ENCODE results near the gene POU4F1. TPM values are rescaled to one million over a fixed set of nuclear protein-coding genes. Genes with fewer than 3 reads are reported as not detected.

Gene POU4F1
- total and polyA plus RNA-seq, 7 donors, result 0.07 TPM; not detected in 6

DNA sequence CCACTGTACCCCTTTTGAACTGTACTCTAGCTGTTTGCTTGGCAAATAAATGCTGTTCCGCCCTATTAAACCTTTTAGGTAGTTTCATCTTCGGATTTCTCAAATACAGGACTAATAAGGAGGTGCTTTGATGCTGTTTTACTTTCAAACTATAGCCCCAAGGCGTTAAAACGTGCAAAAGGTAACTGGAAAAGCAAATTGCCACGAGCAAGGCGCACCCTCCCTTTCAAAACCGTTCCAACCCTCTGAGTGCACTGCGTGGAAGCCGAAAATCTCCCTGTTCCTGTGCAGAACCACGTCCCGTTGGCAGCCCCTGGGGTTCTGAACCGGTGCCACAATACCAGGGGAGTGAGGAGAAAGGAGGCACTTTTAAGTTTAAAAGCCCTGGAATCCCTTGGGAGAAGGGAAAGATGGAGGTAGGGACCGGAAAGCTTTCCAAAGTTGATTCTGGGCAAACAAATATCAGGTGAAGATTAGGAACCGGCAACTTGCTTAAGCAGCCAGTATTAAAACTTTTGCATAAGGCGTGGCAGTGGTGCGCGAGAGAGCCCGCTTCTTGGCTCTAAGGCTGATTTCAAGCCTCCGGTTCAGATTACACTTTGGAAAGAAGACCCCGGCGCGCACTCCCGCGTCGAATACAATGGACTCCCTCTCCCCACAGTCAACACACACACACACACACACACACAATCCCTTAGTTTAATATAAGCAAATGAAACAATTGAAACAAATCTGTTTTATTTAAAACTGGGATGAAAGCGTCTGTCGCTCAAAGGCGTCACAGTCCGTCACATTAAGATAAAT is 9.5 kb downstream of the POU4F1 start:
- H3K4me1 ChIP-seq, result peaks cover 0 to 22% (median 15%) of the 10 kb centered on the region in 4 donors
- H3K27me3 ChIP-seq, result peaks cover 54 to 100% (median 94%) of the 10 kb centered on the region in 3 donors
- no peak overlapping the region for H3K27ac ChIP-seq
- TF ChIP-seq EP300 (IDR thresholded peaks at IDR 0.05), result no peak
- TF ChIP-seq POLR2A (IDR thresholded peaks at IDR 0.05), result no peak
- no peak for TF ChIP-seq POLR2AphosphoS5 (IDR thresholded peaks at IDR 0.05)
- TF ChIP-seq, protein P1, sequence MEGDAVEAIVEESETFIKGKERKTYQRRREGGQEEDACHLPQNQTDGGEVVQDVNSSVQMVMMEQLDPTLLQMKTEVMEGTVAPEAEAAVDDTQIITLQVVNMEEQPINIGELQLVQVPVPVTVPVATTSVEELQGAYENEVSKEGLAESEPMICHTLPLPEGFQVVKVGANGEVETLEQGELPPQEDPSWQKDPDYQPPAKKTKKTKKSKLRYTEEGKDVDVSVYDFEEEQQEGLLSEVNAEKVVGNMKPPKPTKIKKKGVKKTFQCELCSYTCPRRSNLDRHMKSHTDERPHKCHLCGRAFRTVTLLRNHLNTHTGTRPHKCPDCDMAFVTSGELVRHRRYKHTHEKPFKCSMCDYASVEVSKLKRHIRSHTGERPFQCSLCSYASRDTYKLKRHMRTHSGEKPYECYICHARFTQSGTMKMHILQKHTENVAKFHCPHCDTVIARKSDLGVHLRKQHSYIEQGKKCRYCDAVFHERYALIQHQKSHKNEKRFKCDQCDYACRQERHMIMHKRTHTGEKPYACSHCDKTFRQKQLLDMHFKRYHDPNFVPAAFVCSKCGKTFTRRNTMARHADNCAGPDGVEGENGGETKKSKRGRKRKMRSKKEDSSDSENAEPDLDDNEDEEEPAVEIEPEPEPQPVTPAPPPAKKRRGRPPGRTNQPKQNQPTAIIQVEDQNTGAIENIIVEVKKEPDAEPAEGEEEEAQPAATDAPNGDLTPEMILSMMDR (IDR thresholded peaks at IDR 0.05), result no peak
- no peak for DNase-seq
- no peaks in the 10 kb centered on the region for H3K36me3 ChIP-seq
- 8 to 12% methylated on average over 29 of the region's 29 CpGs for WGBS, 2 donors
- no peaks in the 10 kb centered on the region for H3K9me3 ChIP-seq
- H3K4me3 ChIP-seq, result no peak overlapping the region
- intact Hi-C loops (cut with DNase I), result no loop called here

DNA sequence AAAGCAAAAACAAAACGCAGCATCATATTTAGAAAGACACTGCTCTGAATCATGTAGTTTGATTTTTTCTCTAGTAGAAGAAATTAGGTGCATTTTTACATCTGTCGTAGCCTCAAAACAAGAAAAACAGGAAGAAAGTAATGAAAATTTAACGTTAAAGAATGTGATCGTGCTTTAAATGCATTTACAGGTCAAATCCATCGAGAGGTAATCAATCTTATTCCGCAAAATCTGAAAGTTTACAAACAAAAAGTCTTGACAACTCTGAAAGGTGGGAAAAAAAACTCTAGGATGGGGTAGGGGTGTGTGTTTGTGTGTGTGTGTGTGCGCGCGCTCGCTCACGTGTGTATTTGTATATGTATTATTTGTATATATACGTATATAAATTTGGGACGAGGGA is 10.2 kb downstream of the POU4F1 start:
- TF ChIP-seq POLR2A (IDR thresholded peaks at IDR 0.05) (no peak), POLR2AphosphoS5 (IDR thresholded peaks at IDR 0.05) (no peak)
- WGBS, 2 donors, result 12 to 15% methylated on average over 13 of the region's 13 CpGs
- H3K27ac ChIP-seq, result no peak overlapping the region
- intact Hi-C loops (cut with DNase I), result no loop called here
- H3K4me3 ChIP-seq, result no peak overlapping the region
- no peaks in the 10 kb centered on the region for H3K36me3 ChIP-seq
- H3K27me3 ChIP-seq, result peaks cover 52 to 100% (median 94%) of the 10 kb centered on the region in 3 donors
- no peak for DNase-seq
- peaks cover 0 to 22% (median 15%) of the 10 kb centered on the region in 4 donors for H3K4me1 ChIP-seq
- H3K9me3 ChIP-seq, result no peaks in the 10 kb centered on the region

DNA sequence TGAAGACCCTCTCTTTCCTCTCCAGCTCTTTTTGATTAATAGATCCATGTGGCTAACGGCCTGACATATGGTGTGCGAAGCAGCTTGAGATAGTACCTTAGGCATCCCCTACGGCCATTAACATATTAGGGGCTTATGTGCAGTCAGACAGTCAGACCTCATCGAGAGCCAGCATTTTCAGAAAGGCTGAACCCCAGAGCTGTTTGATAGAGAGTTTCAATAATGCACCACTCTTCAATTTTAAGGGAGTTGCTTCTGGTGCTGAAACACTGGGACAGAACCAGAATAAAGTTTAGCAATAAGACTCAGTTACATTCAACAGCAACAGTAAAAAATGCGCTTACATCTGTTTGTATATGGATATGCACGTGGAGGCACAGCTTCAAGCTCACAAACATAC is 10.8 kb downstream of the POU4F1 start:
- H3K36me3 ChIP-seq, result no peaks in the 10 kb centered on the region
- no peak for DNase-seq
- no peak overlapping the region for H3K4me3 ChIP-seq
- no peaks in the 10 kb centered on the region for H3K9me3 ChIP-seq
- TF ChIP-seq, protein P1 (IDR thresholded peaks at IDR 0.05), result no peak
- TF ChIP-seq POLR2AphosphoS5 (IDR thresholded peaks at IDR 0.05) (no peak), EP300 (IDR thresholded peaks at IDR 0.05) (no peak), POLR2A (IDR thresholded peaks at IDR 0.05) (no peak)
- peaks cover 0 to 22% (median 16%) of the 10 kb centered on the region in 4 donors for H3K4me1 ChIP-seq
- no peak overlapping the region for H3K27ac ChIP-seq
- H3K27me3 ChIP-seq, result peaks cover 53 to 100% (median 94%) of the 10 kb centered on the region in 3 donors
- intact Hi-C loops (cut with DNase I), result no loop called here
- WGBS, 2 donors, result 13 to 14% methylated on average over 6 of the region's 6 CpGs

DNA sequence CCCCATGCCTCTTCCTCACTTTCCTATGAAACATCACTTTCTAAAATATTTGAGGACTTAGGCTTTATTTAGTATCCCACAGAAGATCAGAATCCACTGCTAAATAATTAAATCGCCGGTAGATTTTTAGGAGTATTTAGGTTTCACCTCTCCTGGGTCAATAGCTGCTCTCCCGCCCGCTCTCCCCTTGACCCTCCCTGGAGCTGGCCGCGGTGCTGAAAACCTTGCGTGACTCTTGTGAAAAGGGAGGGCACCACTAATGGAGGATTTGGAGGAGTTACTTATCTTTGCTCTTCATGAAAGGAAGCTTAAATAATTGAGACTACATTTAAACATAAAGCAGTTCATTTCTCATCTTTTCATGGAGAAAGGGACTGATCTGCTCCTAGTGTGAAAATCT is 14.1 kb downstream of the POU4F1 start:
- TF ChIP-seq, protein P1 (IDR thresholded peaks at IDR 0.05), result no peak
- TF ChIP-seq EP300 (IDR thresholded peaks at IDR 0.05) (no peak), POLR2A (IDR thresholded peaks at IDR 0.05) (no peak), POLR2AphosphoS5 (IDR thresholded peaks at IDR 0.05) (no peak)
- no peak for DNase-seq
- no peaks in the 10 kb centered on the region for H3K9me3 ChIP-seq
- no peak overlapping the region for H3K27ac ChIP-seq
- peaks cover 25 to 94% (median 74%) of the 10 kb centered on the region in 3 donors for H3K27me3 ChIP-seq
- peaks cover 0 to 6% (median 4%) of the 10 kb centered on the region in 4 donors for H3K4me1 ChIP-seq
- intact Hi-C loops (cut with DNase I), result no loop called here
- H3K4me3 ChIP-seq, result no peak overlapping the region
- H3K36me3 ChIP-seq, result no peaks in the 10 kb centered on the region
- WGBS, 2 donors, result 7 to 8% methylated on average over 7 of the region's 7 CpGs

DNA sequence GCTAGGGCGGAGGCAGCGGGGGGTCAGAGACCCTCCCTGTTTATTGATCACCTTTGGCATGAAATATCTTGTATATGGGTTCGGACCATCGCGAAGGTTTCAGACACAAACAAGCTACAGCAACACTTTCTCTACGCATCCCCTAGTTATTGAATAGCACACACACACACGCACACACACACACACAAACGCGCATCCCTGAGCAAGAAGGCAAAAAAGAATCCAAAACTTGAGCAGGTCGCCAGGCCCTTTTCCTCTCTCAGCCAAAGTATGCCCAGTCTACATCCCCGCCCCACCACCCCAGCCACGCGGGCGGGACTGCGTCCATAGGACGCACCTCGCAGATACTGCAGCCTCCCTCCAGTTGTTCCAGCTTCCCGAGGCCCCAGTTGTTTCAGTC is 16.0 kb downstream of the POU4F1 start:
- Histone ChIP-seq H3K27me3 (peaks cover 10 to 80% (median 56%) of the 10 kb centered on the region in 3 donors), H3K36me3 (no peaks in the 10 kb centered on the region), H3K27ac (no peak overlapping the region), H3K4me3 (no peak overlapping the region), H3K9me3 (no peaks in the 10 kb centered on the region), H3K4me1 (peaks cover 0 to 6% (median 4%) of the 10 kb centered on the region in 4 donors)
- no peak for DNase-seq
- 18 to 25% methylated on average over 18 of the region's 18 CpGs for WGBS, 2 donors
- TF ChIP-seq, protein P1 (IDR thresholded peaks at IDR 0.05), result no peak
- TF ChIP-seq POLR2AphosphoS5 (IDR thresholded peaks at IDR 0.05) (no peak), EP300 (IDR thresholded peaks at IDR 0.05) (no peak), POLR2A (IDR thresholded peaks at IDR 0.05) (no peak)
- intact Hi-C loops (cut with DNase I), result no loop called here

Data from sigmoid colon (tissue), 7 donors.